ENCODE data around the gene PLD6.

GRCh38 chr17:17239832-17240231 is 33.7 kb upstream of the PLD6 start:
- no peak for TF ChIP-seq CTCF (IDR thresholded peaks at IDR 0.05; ENCODE audit: poor library complexity)
- TF ChIP-seq EZH2phosphoT487 (IDR thresholded peaks at IDR 0.05; ENCODE audit: low read depth, severe bottlenecking, unreplicated experiment), result no peak
